ENCODE measurements around the gene CCDC78. TPM values are rescaled to one million over a fixed set of nuclear protein-coding genes. Genes with fewer than 3 reads are reported as not detected.

CCDC78 gene
- total and polyA plus RNA-seq, 2 of the 13 experiments (the other 11 are each of a cell fraction or from before 2014, with no cell fraction given), result 0.53 to 1.5 TPM

- no peak for TF ChIP-seq ZNF318 (CRISPR knock-in tag; IDR thresholded peaks at IDR 0.05)
- TF ChIP-seq RARA (CRISPR knock-in tag; IDR thresholded peaks at IDR 0.05), result peak; percentile 92
- TF ChIP-seq NR2C2 (CRISPR knock-in tag; IDR thresholded peaks at IDR 0.05; ENCODE audit: borderline replicate concordance), result peak; percentile 54
- peak; percentile 65; the same call in 1 of the 2 replicates for TF ChIP-seq KDM2A (CRISPR knock-in tag; IDR thresholded peaks at IDR 0.05; ENCODE audit: borderline replicate concordance, low read depth)
- no peak for TF ChIP-seq SYNCRIP (IDR thresholded peaks at IDR 0.05; ENCODE audit: insufficient read depth, low read depth, low read length)
- no peak for TF ChIP-seq ZBTB37 (CRISPR knock-in tag; IDR thresholded peaks at IDR 0.05)
- peak; percentile 10; the same call in 1 of the 2 replicates for TF ChIP-seq TFAP4 (IDR thresholded peaks at IDR 0.05; ENCODE audit: borderline replicate concordance, low read depth)
- TF ChIP-seq RFX3 (CRISPR knock-in tag; IDR thresholded peaks at IDR 0.05), result peak; percentile 80
- TF ChIP-seq FOXP4 (CRISPR knock-in tag; IDR thresholded peaks at IDR 0.05), result no peak
- TF ChIP-seq ZNF687 (CRISPR knock-in tag; IDR thresholded peaks at IDR 0.05), result peak; percentile 8; the same call in 1 of the 2 replicates
- 0 out of 2 replicates have a peak, but pooled peaks have one; percentile 2 for TF ChIP-seq ZNF891 (CRISPR knock-in tag; IDR thresholded peaks at IDR 0.05)
- 0 out of 2 replicates have a peak, but pooled peaks have one; percentile 37 for TF ChIP-seq KDM6A (CRISPR knock-in tag; IDR thresholded peaks at IDR 0.05; ENCODE audit: low read depth)
These were observed 10.1 kb downstream of the CCDC78 start (continued) for GRCh38 chr16:716200-716568.
